SK-N-SH treated with all-trans-retinoic acid at 6 μM for 48 hours (cell line): Measurements from ENCODE around the gene LRFN2.

Source experiments
- PPARA ChIP-seq: fragments of 250-450 bp; sonication (Bioruptor Pico); IDR thresholded peaks from 2 replicates; pipeline ENCODE4 v1.5.0; 2020; ENCODE audit warnings: mild to moderate bottlenecking, borderline replicate concordance
- RARB ChIP-seq: fragments of 250-450 bp; sonication (Bioruptor Pico); IDR thresholded peaks from 2 replicates; pipeline ENCODE4 v1.8.0; 2021; ENCODE audit warnings: mild to moderate bottlenecking, moderate library complexity
- SNAI2 ChIP-seq: fragments of 250-450 bp; sonication (Bioruptor Pico); IDR thresholded peaks from 2 replicates; pipeline ENCODE4 v1.5.0; 2020; ENCODE audit warnings: mild to moderate bottlenecking, moderate library complexity
- ZFP30 ChIP-seq: fragments of 450-650 bp; formaldehyde crosslinking; IDR thresholded peaks from 2 replicates; pipeline ENCODE4 v1.5.0; 2022; ENCODE audit warnings: mild to moderate bottlenecking, moderate library complexity
- TF ChIP-seq, protein P1 (sequence below): fragments of 250-450 bp; sonication (Bioruptor Pico); IDR thresholded peaks from 2 replicates; pipeline ENCODE4 v1.8.0; 2020; ENCODE audit warnings: mild to moderate bottlenecking, moderate library complexity, borderline replicate concordance

DNA sequence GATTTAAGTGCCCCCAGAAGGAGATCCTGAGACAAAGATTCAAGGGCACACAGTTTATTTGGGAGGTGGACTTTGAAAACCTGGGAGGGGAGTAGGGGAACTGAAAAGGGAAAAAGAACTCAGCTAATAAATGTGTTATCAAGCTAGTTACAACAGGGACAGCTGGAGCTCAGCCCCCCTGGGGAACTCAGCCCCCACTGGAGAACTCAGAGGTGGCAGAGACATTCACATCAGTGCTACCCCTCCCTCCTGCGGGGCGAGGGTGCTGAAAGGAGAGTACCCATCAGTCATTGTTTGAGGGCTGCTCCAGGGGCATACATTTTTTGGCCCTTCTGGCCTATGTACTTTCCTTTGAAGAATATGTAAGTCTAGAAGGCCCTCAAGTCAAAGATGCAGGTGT, 101.4 kb downstream of the LRFN2 start:
- TF ChIP-seq RARB (CRISPR knock-in tag) (no peak), ZFP30 (CRISPR knock-in tag) (no peak), PPARA (CRISPR knock-in tag) (no peak), SNAI2 (no peak)
- TF ChIP-seq, protein P1, sequence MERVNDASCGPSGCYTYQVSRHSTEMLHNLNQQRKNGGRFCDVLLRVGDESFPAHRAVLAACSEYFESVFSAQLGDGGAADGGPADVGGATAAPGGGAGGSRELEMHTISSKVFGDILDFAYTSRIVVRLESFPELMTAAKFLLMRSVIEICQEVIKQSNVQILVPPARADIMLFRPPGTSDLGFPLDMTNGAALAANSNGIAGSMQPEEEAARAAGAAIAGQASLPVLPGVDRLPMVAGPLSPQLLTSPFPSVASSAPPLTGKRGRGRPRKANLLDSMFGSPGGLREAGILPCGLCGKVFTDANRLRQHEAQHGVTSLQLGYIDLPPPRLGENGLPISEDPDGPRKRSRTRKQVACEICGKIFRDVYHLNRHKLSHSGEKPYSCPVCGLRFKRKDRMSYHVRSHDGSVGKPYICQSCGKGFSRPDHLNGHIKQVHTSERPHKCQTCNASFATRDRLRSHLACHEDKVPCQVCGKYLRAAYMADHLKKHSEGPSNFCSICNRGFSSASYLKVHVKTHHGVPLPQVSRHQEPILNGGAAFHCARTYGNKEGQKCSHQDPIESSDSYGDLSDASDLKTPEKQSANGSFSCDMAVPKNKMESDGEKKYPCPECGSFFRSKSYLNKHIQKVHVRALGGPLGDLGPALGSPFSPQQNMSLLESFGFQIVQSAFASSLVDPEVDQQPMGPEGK, result no peak
